ENCODE results near the gene PRSS21.
A peak's percentile ranks its signal among the peaks of the same experiment; 100 is the strongest.

PRSS21 gene

GRCh38 chr16:2838928-2839327 is 21.9 kb downstream of the PRSS21 start:
- H3K4me3 Mint-ChIP-seq = no peak overlapping the region
- DNase-seq = peak; percentile 80
- no peaks in the 10 kb centered on the region for H3K36me3 Mint-ChIP-seq (ENCODE audit: low read depth)
- H3K27me3 Mint-ChIP-seq (ENCODE audit: low read depth, poor library complexity) = peaks cover 62% of the 10 kb centered on the region
- no peak overlapping the region for H3K27ac Mint-ChIP-seq
- H3K9me3 Mint-ChIP-seq = no peaks in the 10 kb centered on the region
- H3K4me1 Mint-ChIP-seq = peaks cover 5% of the 10 kb centered on the region
- TF ChIP-seq, protein P1, sequence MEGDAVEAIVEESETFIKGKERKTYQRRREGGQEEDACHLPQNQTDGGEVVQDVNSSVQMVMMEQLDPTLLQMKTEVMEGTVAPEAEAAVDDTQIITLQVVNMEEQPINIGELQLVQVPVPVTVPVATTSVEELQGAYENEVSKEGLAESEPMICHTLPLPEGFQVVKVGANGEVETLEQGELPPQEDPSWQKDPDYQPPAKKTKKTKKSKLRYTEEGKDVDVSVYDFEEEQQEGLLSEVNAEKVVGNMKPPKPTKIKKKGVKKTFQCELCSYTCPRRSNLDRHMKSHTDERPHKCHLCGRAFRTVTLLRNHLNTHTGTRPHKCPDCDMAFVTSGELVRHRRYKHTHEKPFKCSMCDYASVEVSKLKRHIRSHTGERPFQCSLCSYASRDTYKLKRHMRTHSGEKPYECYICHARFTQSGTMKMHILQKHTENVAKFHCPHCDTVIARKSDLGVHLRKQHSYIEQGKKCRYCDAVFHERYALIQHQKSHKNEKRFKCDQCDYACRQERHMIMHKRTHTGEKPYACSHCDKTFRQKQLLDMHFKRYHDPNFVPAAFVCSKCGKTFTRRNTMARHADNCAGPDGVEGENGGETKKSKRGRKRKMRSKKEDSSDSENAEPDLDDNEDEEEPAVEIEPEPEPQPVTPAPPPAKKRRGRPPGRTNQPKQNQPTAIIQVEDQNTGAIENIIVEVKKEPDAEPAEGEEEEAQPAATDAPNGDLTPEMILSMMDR (IDR thresholded peaks at IDR 0.05) = peak; percentile 87

DNA sequence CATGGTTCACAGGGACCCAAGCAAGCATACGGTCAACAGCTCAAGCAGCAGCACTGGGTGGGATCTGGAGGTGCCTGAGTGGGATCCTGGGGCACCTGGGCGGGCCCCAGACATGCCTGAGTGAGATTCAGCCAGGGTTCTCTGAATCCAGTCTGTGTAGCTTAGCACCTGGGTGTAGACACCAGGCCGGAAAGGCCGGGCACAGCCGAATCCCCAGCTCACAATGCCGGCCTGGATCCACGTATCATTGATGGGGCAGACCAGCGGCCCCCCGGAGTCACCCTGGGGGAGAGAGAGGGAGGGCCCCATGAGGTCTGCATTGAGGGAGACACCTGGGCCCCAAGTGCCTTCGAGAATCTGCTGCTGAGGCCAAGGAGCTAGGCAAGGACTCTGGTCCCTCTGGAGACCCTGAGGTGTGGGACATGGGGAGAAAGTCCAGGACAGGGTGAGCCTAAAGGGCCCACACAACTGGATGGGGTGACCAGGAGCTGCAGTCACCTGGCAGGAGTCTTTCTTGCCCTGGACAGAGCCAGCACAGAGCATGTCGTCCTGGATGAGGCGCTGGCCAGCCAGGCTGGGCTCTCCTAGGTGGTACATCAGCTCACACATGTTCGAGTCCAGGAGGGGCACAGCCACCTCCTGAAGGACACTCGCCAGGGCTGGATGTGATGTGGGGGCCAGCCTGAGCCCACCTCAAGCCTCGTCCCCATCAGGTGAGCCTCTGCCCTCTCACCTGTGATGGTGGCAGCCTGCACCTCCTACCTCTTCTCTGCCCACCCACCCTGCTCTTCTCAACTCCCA is 22.8 kb downstream of the PRSS21 start:
- DNase-seq = no peak
- no peak overlapping the region for H3K4me3 Mint-ChIP-seq
- H3K36me3 Mint-ChIP-seq (ENCODE audit: low read depth) = no peaks in the 10 kb centered on the region
- TF ChIP-seq, protein P1 (IDR thresholded peaks at IDR 0.05) = no peak
- peaks cover 63% of the 10 kb centered on the region for H3K27me3 Mint-ChIP-seq (ENCODE audit: low read depth, poor library complexity)
- H3K27ac Mint-ChIP-seq = no peak overlapping the region
- H3K4me1 Mint-ChIP-seq = peaks cover 5% of the 10 kb centered on the region
- no peaks in the 10 kb centered on the region for H3K9me3 Mint-ChIP-seq

GRCh38 chr16:2840914-2841313 is 23.9 kb downstream of the PRSS21 start:
- no peak overlapping the region for H3K27ac Mint-ChIP-seq
- TF ChIP-seq, protein P1 (IDR thresholded peaks at IDR 0.05) = no peak
- DNase-seq = no peak
- H3K9me3 Mint-ChIP-seq = no peaks in the 10 kb centered on the region
- H3K36me3 Mint-ChIP-seq (ENCODE audit: low read depth) = no peaks in the 10 kb centered on the region
- H3K4me1 Mint-ChIP-seq = peaks cover 5% of the 10 kb centered on the region
- no peak overlapping the region for H3K4me3 Mint-ChIP-seq
- H3K27me3 Mint-ChIP-seq (ENCODE audit: low read depth, poor library complexity) = peaks cover 65% of the 10 kb centered on the region

- TF ChIP-seq, protein P1 (IDR thresholded peaks at IDR 0.05) = no peak
- no peak overlapping the region for H3K4me3 Mint-ChIP-seq
- H3K27me3 Mint-ChIP-seq (ENCODE audit: low read depth, poor library complexity) = peaks cover 68% of the 10 kb centered on the region
- no peak for DNase-seq
- no peaks in the 10 kb centered on the region for H3K36me3 Mint-ChIP-seq (ENCODE audit: low read depth)
- H3K9me3 Mint-ChIP-seq = no peaks in the 10 kb centered on the region
- peaks cover 4% of the 10 kb centered on the region for H3K4me1 Mint-ChIP-seq
- no peak overlapping the region for H3K27ac Mint-ChIP-seq
Observed at GRCh38 chr16:2841606-2842339, 24.7 kb downstream of the PRSS21 start.

DNA sequence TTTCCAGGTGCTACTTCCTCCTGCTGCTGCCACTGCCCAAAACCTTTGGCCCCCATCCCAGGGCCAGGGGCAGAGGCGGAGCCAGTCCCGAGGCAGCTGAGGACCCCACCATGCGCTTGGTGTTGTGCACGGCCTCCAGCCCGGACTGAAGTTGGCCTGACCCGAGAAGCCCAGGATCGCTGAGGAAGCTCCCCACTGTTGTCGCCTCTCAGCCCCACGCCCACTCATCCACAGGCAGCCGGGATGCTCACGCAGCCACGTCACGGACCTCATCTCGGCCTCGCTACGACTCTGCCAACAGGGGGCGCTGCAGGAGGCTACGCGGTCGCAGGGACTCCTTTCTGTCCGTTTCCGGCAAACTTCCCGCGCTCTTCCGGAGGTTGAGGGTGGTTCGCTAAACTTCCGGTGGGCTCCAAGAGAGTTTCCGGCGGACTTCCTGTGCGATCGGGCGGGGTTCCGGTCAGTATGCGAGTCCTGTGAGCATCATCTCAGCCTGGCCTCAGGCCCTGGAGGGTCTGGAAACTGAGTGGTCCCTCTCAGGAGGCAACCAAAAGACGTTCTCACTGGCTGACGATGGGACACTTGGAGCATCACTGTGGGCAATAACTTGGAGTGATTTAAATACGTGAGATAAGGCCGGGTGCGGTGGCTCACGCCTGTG is 25.4 kb downstream of the PRSS21 start:
- peaks cover 66% of the 10 kb centered on the region for H3K27me3 Mint-ChIP-seq (ENCODE audit: low read depth, poor library complexity)
- H3K4me3 Mint-ChIP-seq = no peak overlapping the region
- DNase-seq = peak; percentile 59
- TF ChIP-seq, protein P1 (IDR thresholded peaks at IDR 0.05) = peak; percentile 34
- no peaks in the 10 kb centered on the region for H3K9me3 Mint-ChIP-seq
- H3K27ac Mint-ChIP-seq = no peak overlapping the region
- no peaks in the 10 kb centered on the region for H3K4me1 Mint-ChIP-seq
- no peaks in the 10 kb centered on the region for H3K36me3 Mint-ChIP-seq (ENCODE audit: low read depth)

Measured in nephron progenitor cell (in vitro differentiated cells).